GOT3 (cell line): ENCODE measurements around the gene FBLN1.

Source experiments
- DNase-seq: peaks from one replicate; lab custom pipeline; 2025; ENCODE audit warnings: mixed read lengths; lab: John Stamatoyannopoulos, UW

The FBLN1 gene

DNA sequence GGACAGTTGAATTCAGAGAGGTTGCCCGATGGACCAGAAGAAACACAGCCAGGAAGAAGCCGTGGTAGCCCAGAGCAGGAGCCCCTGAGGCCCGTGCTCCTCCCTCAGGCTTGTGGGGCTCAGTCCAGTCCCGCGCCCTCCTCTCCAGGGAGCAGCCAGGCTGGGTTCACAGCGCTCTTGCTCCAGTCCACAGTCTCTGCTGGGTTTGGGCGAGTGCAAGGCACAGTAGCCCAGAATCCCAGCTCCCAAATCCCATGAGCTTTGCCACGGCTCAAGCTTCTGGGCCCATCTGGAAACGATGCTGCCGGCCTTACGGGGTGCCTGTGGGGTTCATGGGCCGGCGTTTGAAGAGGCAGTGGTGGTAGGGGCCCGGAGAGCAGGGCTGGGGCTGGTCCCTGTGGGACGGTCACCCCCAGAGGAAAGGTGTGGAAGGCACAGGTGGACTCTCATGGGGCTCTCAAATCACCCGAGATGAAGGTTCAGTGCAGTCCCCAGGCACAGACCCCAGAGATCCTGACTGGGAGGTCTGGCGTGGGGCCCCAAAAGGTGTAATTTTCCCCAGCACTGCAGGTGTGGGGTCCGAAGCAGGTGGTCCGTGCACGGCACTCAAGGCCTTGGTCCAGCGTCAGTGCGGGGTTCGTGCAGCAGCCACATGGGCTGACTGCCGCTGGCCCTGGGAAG is 138.4 kb downstream of the FBLN1 start:
- DNase-seq: no peak

DNA sequence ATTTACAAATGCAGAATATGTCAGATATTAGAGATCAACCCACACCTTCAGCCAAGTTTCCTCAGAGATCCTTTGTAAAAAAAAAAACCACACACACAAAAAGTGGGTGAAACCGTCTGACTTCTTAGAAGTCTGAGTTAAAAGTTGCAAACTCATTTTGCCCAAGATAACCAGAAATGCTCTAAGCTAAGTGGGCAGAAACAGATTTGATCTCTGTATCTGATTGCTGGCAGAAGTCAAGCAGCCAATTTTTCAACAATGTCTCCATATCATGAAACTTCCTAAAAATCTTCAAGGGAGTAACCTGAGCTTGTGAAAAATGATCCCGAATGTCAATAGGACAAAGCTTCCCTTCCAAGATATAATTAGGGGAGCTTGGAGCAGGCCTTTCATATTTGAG is 140.3 kb downstream of the FBLN1 start:
- DNase-seq: no peak

DNA sequence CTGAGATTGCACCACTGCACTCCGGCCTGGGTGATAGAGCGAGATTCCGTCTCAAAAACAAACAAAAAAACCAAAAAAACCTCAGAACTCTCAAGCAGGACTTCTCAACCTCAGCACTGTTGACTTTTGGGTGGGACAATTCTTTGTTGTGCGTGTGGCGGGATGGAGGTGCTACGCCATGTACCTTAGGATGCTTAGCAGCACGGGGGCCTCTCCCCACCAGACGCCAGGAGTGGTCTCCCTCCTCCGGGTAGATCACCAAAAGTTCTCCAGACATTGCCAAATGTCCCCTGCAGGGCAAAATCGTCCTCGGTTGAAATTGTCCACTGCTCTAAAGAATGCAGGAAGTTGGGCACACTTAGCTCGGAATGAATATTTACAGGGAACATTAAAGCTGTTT is 142.0 kb downstream of the FBLN1 start:
- no peak for DNase-seq

DNA sequence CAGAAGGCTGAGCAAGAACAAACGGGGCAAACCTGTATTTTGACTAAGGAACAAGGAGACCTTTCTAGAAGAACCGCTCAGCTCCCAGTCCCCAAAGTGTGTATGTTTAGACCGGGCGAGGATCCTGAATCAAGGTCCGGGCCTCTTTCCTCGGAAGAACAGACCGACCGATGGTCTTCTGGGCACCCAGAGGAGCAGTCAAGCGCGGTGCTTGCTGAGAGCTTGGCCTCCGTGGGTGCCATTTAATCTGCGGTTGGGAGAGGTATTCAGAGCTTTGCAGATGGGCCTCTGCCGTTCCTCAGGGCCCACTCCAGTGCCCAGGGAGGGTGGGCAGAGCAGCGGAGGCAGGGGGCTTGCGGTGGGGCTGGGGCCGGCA is 142.5 kb downstream of the FBLN1 start:
- no peak for DNase-seq

DNA sequence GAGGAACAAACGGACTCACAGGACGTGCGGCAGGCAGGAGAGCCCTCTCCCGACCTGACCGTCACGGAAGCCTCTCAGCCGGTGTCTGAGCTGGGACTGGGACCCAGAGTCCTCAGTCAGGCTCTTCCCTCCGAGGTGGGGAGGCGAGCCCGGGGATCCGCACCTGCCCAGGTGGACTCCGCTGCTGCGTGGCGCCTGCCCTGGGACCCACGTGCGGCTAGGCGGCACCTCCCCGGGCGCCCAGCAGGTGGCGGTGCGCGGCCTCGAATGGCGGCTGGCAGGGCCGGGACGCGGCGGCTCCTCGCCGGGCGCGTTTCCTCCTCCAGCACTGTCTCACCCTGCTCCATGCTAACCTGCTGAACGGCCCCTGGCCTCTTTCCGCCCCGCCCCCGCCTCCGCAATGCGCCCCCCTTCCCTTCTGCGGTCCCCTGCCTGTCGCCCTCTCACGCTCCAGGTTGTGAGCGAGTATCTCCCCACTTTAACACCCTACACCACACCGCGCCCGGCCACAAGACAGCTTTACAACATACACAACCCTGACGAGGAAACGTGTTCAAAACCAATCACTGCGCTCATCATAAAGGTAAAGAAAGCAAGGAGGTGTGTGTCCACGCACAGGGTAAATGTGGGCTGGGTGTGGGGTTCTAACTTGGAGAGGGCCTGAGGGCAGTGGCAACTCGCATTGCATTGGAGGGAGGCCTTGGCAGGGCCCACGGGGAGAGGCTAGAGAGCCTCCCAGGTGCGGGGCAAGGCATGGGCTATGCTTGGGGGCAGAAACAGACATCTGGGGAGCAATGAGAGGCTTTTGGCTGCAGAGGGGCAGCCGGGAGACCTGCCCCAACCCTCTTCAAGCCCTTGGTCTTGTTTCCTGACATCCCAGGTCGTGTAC is 143.1 kb downstream of the FBLN1 start:
- DNase-seq: no peak

DNA sequence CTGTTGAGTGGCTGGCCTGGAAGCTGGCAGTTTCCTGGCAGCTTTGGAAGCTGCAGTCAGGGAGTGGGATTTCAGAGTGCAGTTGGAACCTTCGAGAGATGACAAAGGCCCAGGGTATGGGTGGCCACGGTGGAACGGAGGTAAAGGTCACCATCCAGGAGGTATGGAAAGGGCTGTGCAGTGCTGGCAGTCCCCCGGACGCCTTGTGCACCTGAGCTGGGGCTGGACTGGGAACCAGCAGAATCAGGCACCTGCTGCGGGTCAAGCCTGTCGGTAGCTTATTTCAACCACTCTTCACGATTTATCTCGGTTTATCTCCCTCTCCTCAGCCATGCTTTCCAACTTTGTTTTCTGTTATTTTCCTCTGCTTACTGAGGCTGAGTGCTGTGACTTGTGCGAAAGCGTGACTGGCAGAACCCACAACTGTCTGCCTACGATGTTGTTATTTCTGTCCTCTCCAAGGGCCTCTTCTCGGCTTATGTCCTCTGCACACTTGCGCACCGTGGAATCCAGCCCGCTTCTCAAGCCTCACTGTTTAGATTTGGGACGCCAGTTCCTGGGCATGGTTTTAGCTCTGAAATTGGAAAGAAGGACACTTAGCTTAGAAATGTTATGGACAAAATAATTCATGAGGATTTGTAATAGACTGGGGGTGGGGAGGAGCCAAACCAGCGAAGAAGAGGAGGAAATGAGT is 145.0 kb downstream of the FBLN1 start:
- no peak for DNase-seq

DNA sequence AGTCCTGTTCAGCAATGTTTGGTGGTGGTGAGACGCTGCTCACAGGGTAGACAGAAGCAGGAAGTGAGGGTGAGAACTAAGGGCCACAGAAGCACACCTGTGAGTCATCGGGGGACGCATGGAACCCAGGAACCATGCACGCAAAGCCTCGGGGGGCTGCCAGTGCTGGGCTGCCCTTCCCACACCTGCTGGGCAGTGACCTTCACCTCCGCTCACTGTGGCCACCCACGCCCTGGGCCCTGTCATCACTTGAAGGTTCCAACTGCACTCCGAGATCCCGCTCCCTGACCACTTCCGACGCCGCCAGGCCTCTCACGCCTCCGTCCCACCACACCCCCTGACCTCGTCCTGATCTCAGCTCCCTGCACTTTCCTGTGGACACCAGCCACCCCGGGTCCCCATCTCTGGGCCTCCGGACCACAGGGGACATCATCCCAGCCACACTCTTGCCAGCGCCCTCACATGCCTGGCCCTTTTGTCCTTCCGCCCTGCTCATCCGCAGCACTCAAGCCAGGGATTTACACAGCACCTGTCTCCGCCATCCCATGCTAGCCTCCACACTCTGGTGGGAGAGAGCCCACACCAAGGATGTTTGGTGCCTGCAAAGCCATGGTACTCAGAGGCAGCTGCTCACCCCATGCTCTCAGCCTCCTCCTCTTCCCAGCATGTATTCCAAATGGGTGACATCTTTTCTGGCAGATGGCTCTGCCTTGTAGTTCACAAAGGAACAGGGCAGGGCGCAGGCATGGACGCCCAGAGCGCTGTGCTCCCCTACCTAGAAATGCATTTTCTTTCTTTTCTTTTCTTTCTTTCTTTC is 145.8 kb downstream of the FBLN1 start:
- no peak for DNase-seq

DNA sequence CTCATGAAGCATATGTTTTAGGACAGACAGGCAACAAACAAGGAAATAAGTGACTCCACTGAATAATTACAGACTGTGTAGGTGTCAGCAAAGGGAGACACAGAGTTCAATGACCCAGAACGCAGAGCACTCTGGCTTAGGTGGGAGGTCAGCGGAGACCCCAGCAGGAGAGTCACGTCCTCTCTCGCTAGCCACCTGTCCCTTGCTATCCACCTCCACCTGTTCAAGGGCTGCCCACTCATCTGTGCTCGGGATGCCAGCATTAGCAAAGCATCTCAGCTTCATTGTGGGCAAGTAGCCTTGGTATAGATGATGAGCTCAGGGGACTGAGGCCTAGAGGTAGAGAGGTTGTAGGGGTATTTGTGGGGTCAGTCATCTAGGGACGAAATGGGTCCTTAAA is 147.1 kb downstream of the FBLN1 start:
- DNase-seq: no peak

DNA sequence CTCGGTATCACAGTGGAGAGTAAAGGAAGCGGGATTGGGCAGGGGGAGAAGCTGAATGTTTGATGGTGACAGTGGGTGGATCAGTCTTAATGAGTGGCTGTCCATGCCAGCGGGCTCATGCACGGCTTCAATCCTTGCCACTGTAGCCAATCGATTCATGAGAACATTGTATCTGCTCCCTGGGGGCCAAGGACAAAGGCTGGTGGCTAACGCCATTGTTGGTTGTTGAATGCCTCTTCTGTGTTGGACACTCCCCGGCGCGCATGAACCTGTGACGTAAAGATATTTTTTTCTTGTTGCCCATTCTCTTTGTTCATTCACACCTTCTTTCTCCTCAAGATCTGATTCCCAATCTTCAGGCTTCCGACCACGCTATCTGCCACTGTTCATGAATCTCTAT is 148.0 kb downstream of the FBLN1 start:
- DNase-seq: no peak
